ENCODE measurements around the gene SYT2. TPM values are rescaled to one million over a fixed set of nuclear protein-coding genes. Genes with fewer than 3 reads are reported as not detected.
A peak's percentile ranks its signal among the peaks of the same experiment; 100 is the strongest.

SYT2 gene
- polyA plus RNA-seq, 1 of the 3 experiments (the other 2 are of a cell fraction): 0.03 TPM

DNA sequence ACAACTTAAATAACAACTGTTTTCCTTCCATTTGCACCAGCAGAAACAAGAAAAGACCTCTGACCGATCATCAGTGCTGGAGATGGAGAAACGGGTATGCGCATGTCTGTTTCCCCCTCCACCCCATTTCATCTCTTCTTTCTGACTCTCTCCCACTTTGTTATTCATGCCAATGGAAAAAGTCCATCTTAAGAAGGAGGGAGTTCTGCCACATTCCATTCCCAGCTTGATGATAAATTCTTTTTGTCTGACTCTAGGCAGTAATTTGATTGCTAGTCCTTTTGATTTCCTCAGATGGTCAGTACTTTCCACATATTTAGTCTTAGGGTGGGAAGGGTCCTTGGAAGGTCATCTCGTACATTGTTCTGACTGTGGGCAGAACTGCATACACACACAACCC is 142.5 kb downstream of the SYT2 start (continued):
- TF ChIP-seq, protein P1, sequence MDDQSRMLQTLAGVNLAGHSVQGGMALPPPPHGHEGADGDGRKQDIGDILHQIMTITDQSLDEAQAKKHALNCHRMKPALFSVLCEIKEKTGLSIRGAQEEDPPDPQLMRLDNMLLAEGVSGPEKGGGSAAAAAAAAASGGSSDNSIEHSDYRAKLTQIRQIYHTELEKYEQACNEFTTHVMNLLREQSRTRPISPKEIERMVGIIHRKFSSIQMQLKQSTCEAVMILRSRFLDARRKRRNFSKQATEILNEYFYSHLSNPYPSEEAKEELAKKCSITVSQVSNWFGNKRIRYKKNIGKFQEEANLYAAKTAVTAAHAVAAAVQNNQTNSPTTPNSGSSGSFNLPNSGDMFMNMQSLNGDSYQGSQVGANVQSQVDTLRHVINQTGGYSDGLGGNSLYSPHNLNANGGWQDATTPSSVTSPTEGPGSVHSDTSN (IDR thresholded peaks at IDR 0.05): peak; percentile 65
- TF ChIP-seq RFX5 (IDR thresholded peaks at IDR 0.05; ENCODE audit: low read length) (no peak), GABPA (IDR thresholded peaks at IDR 0.05; ENCODE audit: low read depth) (no peak), MEF2A (IDR thresholded peaks at IDR 0.05; ENCODE audit: borderline replicate concordance, low read depth) (no peak), MXI1 (IDR thresholded peaks at IDR 0.05; ENCODE audit: low read depth, low read length) (no peak), RCOR1 (IDR thresholded peaks at IDR 0.05; ENCODE audit: low read length) (no peak), ELF1 (IDR thresholded peaks at IDR 0.05) (no peak), NRF1 (IDR thresholded peaks at IDR 0.05; ENCODE audit: low read depth, low read length) (no peak), SMC3 (IDR thresholded peaks at IDR 0.05; ENCODE audit: low read depth, low read length) (no peak), NFIC (IDR thresholded peaks at IDR 0.05; ENCODE audit: borderline replicate concordance) (peak; percentile 19; the same call in 1 of the 2 replicates), TEAD4 (IDR thresholded peaks at IDR 0.05; ENCODE audit: borderline replicate concordance, insufficient read depth) (peak; percentile 36; the same call in 1 of the 2 replicates), FOXM1 (IDR thresholded peaks at IDR 0.05; ENCODE audit: low read depth) (no peak), FOSL2 (IDR thresholded peaks at IDR 0.05; ENCODE audit: borderline replicate concordance, low read depth) (peak; percentile 45; the same call in 1 of the 2 replicates), GATA2 (CRISPR knock-in tag; IDR thresholded peaks at IDR 0.05) (no peak), YY1 (IDR thresholded peaks at IDR 0.05; ENCODE audit: low read depth) (no peak), RAD21 (IDR thresholded peaks at IDR 0.05; ENCODE audit: low read length) (no peak)
- TF ChIP-seq, protein P2, sequence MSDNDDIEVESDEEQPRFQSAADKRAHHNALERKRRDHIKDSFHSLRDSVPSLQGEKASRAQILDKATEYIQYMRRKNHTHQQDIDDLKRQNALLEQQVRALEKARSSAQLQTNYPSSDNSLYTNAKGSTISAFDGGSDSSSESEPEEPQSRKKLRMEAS (IDR thresholded peaks at IDR 0.05; ENCODE audit: low read depth): no peak
- TF ChIP-seq, protein P3, sequence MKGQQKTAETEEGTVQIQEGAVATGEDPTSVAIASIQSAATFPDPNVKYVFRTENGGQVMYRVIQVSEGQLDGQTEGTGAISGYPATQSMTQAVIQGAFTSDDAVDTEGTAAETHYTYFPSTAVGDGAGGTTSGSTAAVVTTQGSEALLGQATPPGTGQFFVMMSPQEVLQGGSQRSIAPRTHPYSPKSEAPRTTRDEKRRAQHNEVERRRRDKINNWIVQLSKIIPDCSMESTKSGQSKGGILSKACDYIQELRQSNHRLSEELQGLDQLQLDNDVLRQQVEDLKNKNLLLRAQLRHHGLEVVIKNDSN (IDR thresholded peaks at IDR 0.05; ENCODE audit: borderline replicate concordance, low read depth): no peak
- TF ChIP-seq, protein P4, sequence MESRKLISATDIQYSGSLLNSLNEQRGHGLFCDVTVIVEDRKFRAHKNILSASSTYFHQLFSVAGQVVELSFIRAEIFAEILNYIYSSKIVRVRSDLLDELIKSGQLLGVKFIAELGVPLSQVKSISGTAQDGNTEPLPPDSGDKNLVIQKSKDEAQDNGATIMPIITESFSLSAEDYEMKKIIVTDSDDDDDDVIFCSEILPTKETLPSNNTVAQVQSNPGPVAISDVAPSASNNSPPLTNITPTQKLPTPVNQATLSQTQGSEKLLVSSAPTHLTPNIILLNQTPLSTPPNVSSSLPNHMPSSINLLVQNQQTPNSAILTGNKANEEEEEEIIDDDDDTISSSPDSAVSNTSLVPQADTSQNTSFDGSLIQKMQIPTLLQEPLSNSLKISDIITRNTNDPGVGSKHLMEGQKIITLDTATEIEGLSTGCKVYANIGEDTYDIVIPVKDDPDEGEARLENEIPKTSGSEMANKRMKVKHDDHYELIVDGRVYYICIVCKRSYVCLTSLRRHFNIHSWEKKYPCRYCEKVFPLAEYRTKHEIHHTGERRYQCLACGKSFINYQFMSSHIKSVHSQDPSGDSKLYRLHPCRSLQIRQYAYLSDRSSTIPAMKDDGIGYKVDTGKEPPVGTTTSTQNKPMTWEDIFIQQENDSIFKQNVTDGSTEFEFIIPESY (IDR thresholded peaks at IDR 0.05; ENCODE audit: borderline replicate concordance, low read depth): no peak

Data from SK-N-SH (cell line).